Measurements from ENCODE around the gene RPL38. TPM values are rescaled to one million over a fixed set of nuclear protein-coding genes. Genes with fewer than 3 reads are reported as not detected.

The RPL38 gene
- total RNA-seq, 1 donor from 2014 or later, result 625 TPM

DNA sequence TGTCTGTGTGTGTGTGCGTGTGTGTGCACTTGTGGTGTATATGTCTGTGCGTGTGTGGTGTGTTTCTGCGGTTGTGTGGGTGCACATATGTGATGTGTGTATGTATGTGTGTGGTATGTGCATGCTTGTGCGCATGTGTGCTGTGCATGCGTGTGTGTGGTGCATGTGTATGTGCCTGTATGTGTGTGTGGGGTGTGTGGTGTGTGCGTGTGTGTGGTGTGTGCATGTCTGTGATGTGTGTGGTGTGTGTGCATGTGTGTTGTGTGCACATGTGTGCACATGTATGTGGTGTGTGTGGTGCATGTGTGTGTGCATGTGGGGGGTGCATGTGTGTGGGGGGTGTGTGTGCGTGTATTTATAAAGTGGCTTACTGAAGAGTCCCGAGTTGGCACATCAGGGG is 47.6 kb downstream of the RPL38 start:
- no peak for DNase-seq

DNA sequence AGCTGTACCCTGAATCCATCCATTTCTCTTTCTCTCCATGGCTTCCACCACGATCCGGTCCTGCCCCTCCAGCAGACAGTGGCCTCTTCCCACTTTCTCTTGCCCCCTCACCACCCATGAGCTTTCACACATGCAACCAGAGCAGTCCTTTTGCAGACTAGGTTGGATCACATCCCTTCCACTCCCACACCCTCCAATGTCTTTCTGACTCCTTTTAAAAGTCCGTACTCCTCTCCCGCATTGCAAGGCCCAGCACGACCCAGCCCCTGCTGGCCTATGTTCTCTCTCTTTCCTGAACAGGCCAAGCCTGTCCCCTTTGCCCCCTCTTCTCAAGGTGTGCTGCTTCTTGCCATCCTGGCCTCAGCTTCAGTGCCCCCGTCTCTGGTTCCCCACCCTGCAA is 48.1 kb downstream of the RPL38 start:
- no peak for DNase-seq

- DNase-seq, result no peak
Measured at GRCh38 chr17:74252211-74252610, 48.7 kb downstream of the RPL38 start.

- DNase-seq, result no peak
Measured at GRCh38 chr17:74253036-74253435, 49.6 kb downstream of the RPL38 start.

GRCh38 chr17:74257311-74257710 is 53.8 kb downstream of the RPL38 start:
- no peak for DNase-seq

DNA sequence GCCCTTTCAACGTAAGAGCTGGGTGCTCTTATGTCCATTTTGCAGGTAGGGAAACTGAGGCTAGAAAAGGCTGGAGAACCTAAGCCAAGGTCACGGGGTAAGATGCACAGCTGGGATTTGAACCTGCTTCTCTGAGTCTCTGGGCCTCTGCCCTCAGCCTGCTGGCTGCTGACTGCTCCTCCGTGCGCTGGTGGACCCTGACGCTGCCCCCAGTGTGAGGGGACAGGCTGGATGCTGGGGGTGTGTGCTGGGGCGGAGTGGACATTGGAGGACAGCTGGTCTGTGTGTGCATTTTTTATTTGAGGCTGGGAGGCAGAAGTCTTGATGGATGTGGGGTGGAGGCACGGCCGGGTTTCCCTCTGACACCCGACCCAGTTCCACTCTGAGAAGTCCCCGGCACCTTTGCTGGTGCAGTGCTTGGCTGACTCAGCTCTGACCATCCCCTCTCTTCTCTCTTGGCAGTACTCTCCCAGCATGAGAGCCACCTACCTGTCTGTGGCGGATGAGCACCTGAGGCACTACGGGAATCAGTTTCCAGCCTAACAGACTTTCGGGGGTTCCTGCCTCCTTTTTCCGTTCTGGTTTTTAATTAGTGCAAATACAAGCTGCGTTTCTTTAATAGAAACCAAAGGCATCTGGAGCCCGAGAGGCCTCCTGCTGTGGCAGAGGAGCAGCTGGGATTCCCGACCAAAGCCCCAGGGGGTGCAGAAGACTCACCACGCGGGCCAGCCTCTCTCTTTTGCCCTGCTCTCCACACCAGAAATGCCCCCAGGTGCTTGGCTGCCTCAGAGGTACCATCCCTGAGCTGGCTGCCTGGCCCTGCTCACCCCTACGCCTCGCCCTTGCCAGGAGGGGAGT is 56.4 kb downstream of the RPL38 start:
- no peak for DNase-seq

Other genes with a start within 250 kb of the RPL38 start
- 0.70 and 2.2 TPM in 2 replicates for gene TTYH2, start 9.9 kb downstream of the RPL38 start, total RNA-seq
- gene DNAI2, start 70.6 kb downstream of the RPL38 start, total RNA-seq, result not detected in 2 replicates
- gene KIF19, start 122.5 kb downstream of the RPL38 start, total RNA-seq, result 6.4 and 16.3 TPM in 2 replicates
- 0.17 TPM in 1 of 2 replicates, not detected in the other for gene BTBD17, start 158.2 kb downstream of the RPL38 start, total RNA-seq
- 0.09 and 0.68 TPM in 2 replicates for gene GPR142, start 163.8 kb downstream of the RPL38 start, total RNA-seq
- 1.8 and 2.0 TPM in 2 replicates for gene GPRC5C, start 228.4 kb downstream of the RPL38 start, total RNA-seq